K562 (cell line): ENCODE measurements around the gene ENPP7. TPM values are rescaled to one million over a fixed set of nuclear protein-coding genes. Genes with fewer than 3 reads are reported as not detected.
A peak's percentile ranks its signal among the peaks of the same experiment; 100 is the strongest.

Experiments used
- ATAC-seq: fragments of 200-7000 bp; cut with Tn5 transposase; 3 replicates; pipeline ENCODE4 v1.9.1; 2020; ENCODE audit warnings: moderate library complexity
- BruUV-seq: library from RNA; stranded (reverse); fragments of 400-500 nt; replicated peaks from 2 replicates; lab custom pipeline; 2021; lab: Mats Ljungman, UMichigan
- CTCF ChIA-PET: fragments of 300-600 bp; formaldehyde crosslinking; extraction: SDS; loops from one replicate; lab custom pipeline; 2021; ENCODE audit warnings: low intra/inter-chr PET ratio; lab: Yijun Ruan, JAX
- POLR2A ChIA-PET: fragments of 300-600, 350-650 bp; sonication (Branson Sonifier 250); formaldehyde crosslinking; extraction: SDS; loops from one replicate; lab custom pipeline; 2021; ENCODE audit warnings: antibody characterized with exemption, inconsistent platforms; lab: Yijun Ruan, JAX
- DNase-seq, 4 experiments: peaks; one replicate each; pipeline versions ENCODE4 v3.0.0 to v3.0.0-alpha.2; 2011 to 2018; ENCODE audit warnings: low spot score in 3 of 4, mixed read lengths in 3 of 4; ENCODE audit errors: extremely low read depth in 1 of 4
- FAIRE-seq: peaks from 2 replicates; lab custom pipeline; 2011; peaks lifted over from hg19 to GRCh38; lab: Jason Lieb, UNC
- H2AFZ ChIP-seq: 2 replicates; pipeline ENCODE4 v1.6.0; 2011; ENCODE audit warnings: low read depth, low read length, control low read depth, inconsistent platforms
- H3K27ac ChIP-seq: fragments of 200-600 bp; 3 replicates; pipeline ENCODE4 v1.8.0; 2011; ENCODE audit warnings: low read depth, mild to moderate bottlenecking, control low read depth, inconsistent platforms, low read length, moderate library complexity, mixed read lengths; ENCODE audit errors: extremely low read depth
- H3K27me3 ChIP-seq, 2 experiments: fragments of 300-600 bp in 1 of 2; 2 replicates in 1 of 2; 3 replicates in 1 of 2; pipeline versions ENCODE4 v1.6.0 to v1.8.0; 2011; ENCODE audit warnings: inconsistent platforms in 2 of 2, low read length in 2 of 2, mild to moderate bottlenecking in 1 of 2, mixed read lengths in 1 of 2, moderate library complexity in 1 of 2; ENCODE audit not compliant: control insufficient read depth in 2 of 2, insufficient read depth in 2 of 2
- H3K36me3 ChIP-seq: fragments of 300-600 bp; 3 replicates; pipeline ENCODE4 v1.8.0; 2011; ENCODE audit warnings: mild to moderate bottlenecking, low read length, inconsistent platforms; ENCODE audit not compliant: control insufficient read depth, insufficient read depth
- H3K4me1 ChIP-seq, 2 experiments: fragments of 200-600 bp in 1 of 2; replicated peaks in 1 of 2; 2 replicates in 1 of 2; 3 replicates in 1 of 2; pipeline versions ENCODE4 v1.5.1 to v1.8.0; 2011; ENCODE audit warnings: inconsistent platforms in 2 of 2, low read length in 2 of 2, mild to moderate bottlenecking in 1 of 2, mixed read lengths in 1 of 2, moderate library complexity in 1 of 2; ENCODE audit not compliant: control insufficient read depth in 2 of 2, insufficient read depth in 2 of 2
- H3K4me2 ChIP-seq: 2 replicates; pipeline ENCODE4 v1.6.1; 2011; ENCODE audit warnings: low read length, control low read depth, inconsistent platforms, mixed read lengths; ENCODE audit not compliant: insufficient read depth
- H3K4me3 ChIP-seq: fragments of 200-600 bp; sonication (generic), shearing (Covaris generic); 2 replicates; pipeline ENCODE4 v1.5.1; 2016; ENCODE audit warnings: control low read depth, inconsistent platforms
- H3K79me2 ChIP-seq: fragments of 200-600 bp; 3 replicates; pipeline ENCODE4 v1.8.0; 2011; ENCODE audit warnings: low read length, inconsistent platforms; ENCODE audit not compliant: control insufficient read depth, insufficient read depth
- H3K9ac ChIP-seq, 2 experiments: 2 replicates each; pipeline versions ENCODE4 v1.6.0 to v1.6.1; 2011; ENCODE audit warnings: low read depth in 2 of 2, low read length in 2 of 2, control low read depth in 1 of 2, inconsistent platforms in 1 of 2, mild to moderate bottlenecking in 1 of 2, mixed read lengths in 1 of 2; ENCODE audit not compliant: insufficient read depth in 1 of 2
- H3K9me1 ChIP-seq: one replicate; pipeline ENCODE4 v1.6.0; 2011; ENCODE audit warnings: inconsistent platforms, mild to moderate bottlenecking, low read length, moderate library complexity; ENCODE audit not compliant: control insufficient read depth, insufficient read depth
- H3K9me3 ChIP-seq: replicated peaks from 2 replicates; pipeline ENCODE4 v1.5.1; 2011; ENCODE audit warnings: low read depth, low read length, inconsistent platforms; ENCODE audit not compliant: control insufficient read depth, insufficient read depth
- H4K20me1 ChIP-seq: replicated peaks from 2 replicates; pipeline ENCODE4 v1.6.1; 2011; ENCODE audit warnings: low read length, inconsistent platforms, mixed read lengths; ENCODE audit not compliant: control insufficient read depth, insufficient read depth
- BDP1 ChIP-seq: IDR thresholded peaks from 3 replicates; pipeline ENCODE4 v1.6.1; 2011; ENCODE audit not compliant: insufficient read length, insufficient read depth
- HNRNPK ChIP-seq: fragments of 200-400 bp; formaldehyde crosslinking; IDR thresholded peaks from one replicate; pipeline ENCODE4 v1.6.1; 2018; ENCODE audit warnings: mild to moderate bottlenecking, low read depth, low read length; ENCODE audit not compliant: poor library complexity, severe bottlenecking
- NFIC ChIP-seq: fragments of 450-650 bp; IDR thresholded peaks from 2 replicates; pipeline ENCODE4 v1.6.1; 2017; ENCODE audit warnings: mild to moderate bottlenecking, inconsistent platforms
- NONO ChIP-seq, 2 experiments: fragments of 200-400 bp in 1 of 2; fragments of 450-650 bp in 1 of 2; formaldehyde crosslinking in 1 of 2; IDR thresholded peaks; 2 replicates each; pipeline ENCODE4 v1.6.1; 2017; ENCODE audit warnings: low read depth in 2 of 2, mild to moderate bottlenecking in 2 of 2, moderate library complexity in 2 of 2, low read length in 1 of 2
- STAG1 ChIP-seq: sonication (generic); formaldehyde crosslinking; IDR thresholded peaks from 2 replicates; pipeline ENCODE4 v1.5.0; 2020; ENCODE audit warnings: missing genetic modification reagents, borderline replicate concordance
- ZNF445 ChIP-seq: fragments of 250-450 bp; sonication (Bioruptor Pico); IDR thresholded peaks from 2 replicates; pipeline ENCODE4 v1.4.0; 2020; ENCODE audit warnings: low read depth, mild to moderate bottlenecking, moderate library complexity
- ZNF589 ChIP-seq: fragments of 200-800 bp; sonication (Bioruptor generic); IDR thresholded peaks from 2 replicates; pipeline ENCODE4 v1.6.1; 2016; ENCODE audit warnings: low read depth, missing genetic modification characterization, missing compliant biosample characterization
- ZSCAN32 ChIP-seq: fragments of 450-650 bp; formaldehyde crosslinking; IDR thresholded peaks from 2 replicates; pipeline ENCODE4 v1.4.0; 2020; ENCODE audit warnings: mild to moderate bottlenecking, moderate library complexity
- WGBS: fragments of 100-300 bp; shearing (Covaris generic); methylation state at CpG from one replicate; pipeline ENCODE4 v1.1.6; 2016; ENCODE audit warnings: low coverage, mixed read lengths; ENCODE audit not compliant: insufficient coverage; ENCODE audit errors: missing lambda C conversion rate; 5-methylcytosine and 5-hydroxymethylcytosine counted together
- in situ Hi-C: fragments of 300-500 bp; cut with MboI; formaldehyde crosslinking; loops from 4 replicates; pipeline ENCODE4 v1.15.0; 2018; ENCODE audit warnings: inconsistent platforms, mixed read lengths
- intact Hi-C: fragments of 100-400 bp; cut with micrococcal nuclease; formaldehyde crosslinking; loops from 2 replicates; pipeline ENCODE4 v1.14.2; 2022
- polyA plus RNA-seq, 8 experiments: library from polyadenylated mRNA; depleted of rRNA in 4 of 8; stranded (reverse) in 5 of 8; unstranded in 3 of 8; fragments of >200 nt; fragmentation: Nextera tagmentation in 2 of 8; fragmentation: Illumina TruSeq in 1 of 8; extraction: Ambion mirVana in 2 of 8; extraction: Trizol in 1 of 8; gene quantifications; 2 replicates each; pipeline versions ENCODE4 v1.2.1 to v1.2.3, GENCODE V29; 2011 to 2014; ENCODE audit warnings: inconsistent platforms in 1 of 8, missing spikeins in 1 of 8
- total RNA-seq, 7 experiments: library from RNA; depleted of rRNA in 6 of 7; stranded (reverse); fragments of >200 nt in 6 of 7; fragmentation: Illumina TruSeq in 2 of 7; extraction: Trizol in 2 of 7; gene quantifications; 2 replicates each; pipeline versions ENCODE4 v1.2.1 to v1.2.3, GENCODE V29; 2011 to 2021; ENCODE audit warnings: low replicate concordance in 1 of 7
- TF ChIP-seq, protein P1 (sequence below): IDR thresholded peaks from 3 replicates; pipeline ENCODE4 v1.6.1; 2011; ENCODE audit warnings: borderline replicate concordance, mild to moderate bottlenecking; ENCODE audit not compliant: insufficient read length, insufficient read depth

ENPP7 gene
- total and polyA plus RNA-seq, 9 of the 15 experiments (the other 6 are each of a cell fraction or from before 2014, with no cell fraction given) = not detected

DNA sequence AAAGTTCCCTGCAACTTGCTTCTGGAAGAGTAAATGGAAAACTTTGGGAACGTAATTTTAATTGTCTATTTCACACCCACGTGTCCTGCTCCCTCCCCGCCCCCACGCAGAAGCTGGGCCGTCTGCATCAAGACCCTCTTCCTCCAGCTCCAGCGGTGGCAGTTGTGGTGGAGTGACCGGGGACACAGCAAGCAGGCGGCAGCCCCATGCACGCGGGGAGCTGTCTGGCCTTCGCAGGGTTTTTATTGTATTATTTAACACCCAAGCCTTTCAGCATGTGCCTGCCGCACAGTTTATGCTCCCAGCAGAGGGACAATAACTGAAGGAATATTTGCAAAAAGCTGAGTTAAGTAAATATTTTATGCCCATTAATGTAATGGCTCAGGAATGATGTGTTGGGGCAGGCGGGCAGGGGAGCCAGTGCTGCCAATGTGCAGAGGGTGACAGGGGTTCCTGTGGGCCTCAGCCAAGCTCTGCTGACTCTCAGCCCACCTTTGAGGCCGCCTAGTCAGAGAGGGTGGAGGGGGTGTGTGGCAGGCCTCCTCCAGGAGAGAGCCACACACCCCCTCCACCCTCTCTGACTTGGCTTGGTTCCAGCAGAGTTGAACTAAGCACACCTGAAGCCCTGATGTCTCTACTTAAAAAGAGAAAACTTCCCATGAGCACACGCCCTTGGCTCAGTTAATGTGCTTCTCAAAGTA is 32.4 kb upstream of the ENPP7 start:
- H4K20me1 ChIP-seq = peaks cover 4% of the 10 kb centered on the region
- ChIA-PET CTCF (no interaction called here), POLR2A (no interaction called here)
- no peak overlapping the region for H3K27ac ChIP-seq
- H3K4me2 ChIP-seq = no peak overlapping the region
- no peaks in the 10 kb centered on the region for H3K79me2 ChIP-seq
- BruUV-seq = no TSS peak
- intact Hi-C loops = no loop called here
- DNase-seq (peak in 1 of 4 experiments; percentile 29), FAIRE-seq (no peak), ATAC-seq (no peak)
- H3K27me3 ChIP-seq = peaks cover 24 to 50% of the 10 kb centered on the region in 2 experiments; a peak in 4 of 5 replicates
- no peak overlapping the region for H2AFZ ChIP-seq
- no peak overlapping the region for H3K4me3 ChIP-seq
- H3K4me1 ChIP-seq = peaks cover 0 to 14% of the 10 kb centered on the region in 2 experiments; a peak in 2 of 5 replicates
- TF ChIP-seq ZNF589 (no peak), NFIC (peak; percentile 62)
- H3K36me3 ChIP-seq = no peaks in the 10 kb centered on the region
- peaks cover 2% of the 10 kb centered on the region for H3K9me1 ChIP-seq
- in situ Hi-C loops = no loop called here
- no peak overlapping the region; a peak in 1 of 4 replicates for H3K9ac ChIP-seq
- WGBS = 4% methylated on average over 15 of the region's 15 CpGs
- H3K9me3 ChIP-seq = no peaks in the 10 kb centered on the region

DNA sequence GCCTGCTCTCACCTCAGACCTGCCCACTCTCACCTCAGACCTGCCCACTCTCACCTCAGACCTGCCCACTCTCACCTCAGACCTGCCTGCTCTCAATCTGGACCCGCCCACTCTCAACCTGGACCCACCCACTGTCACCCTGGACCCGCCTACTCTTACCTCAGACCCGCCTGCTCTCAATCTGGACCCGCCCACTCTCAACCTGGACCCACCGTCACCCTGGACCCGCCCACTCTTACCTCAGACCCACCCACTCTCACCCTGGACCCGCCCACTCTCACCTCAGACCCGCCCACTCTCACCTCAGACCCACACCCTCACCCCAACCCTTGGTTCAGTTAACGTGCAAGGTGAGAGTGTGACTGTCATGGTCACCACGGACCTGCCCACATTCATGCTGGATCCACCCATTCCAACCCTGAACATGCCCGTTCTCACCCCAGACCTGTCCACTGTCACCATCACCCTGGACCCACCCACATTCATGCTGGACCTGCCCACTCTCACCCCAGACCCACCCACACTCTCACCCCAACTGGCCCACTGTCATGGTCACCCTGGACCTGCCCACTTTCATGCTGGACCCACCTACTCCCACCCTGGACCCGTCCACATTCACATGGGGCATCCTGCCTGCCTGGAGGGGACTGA is 31.2 kb upstream of the ENPP7 start:
- 2% methylated on average over 8 of the region's 12 CpGs for WGBS
- H3K9me3 ChIP-seq = no peaks in the 10 kb centered on the region
- H3K79me2 ChIP-seq = no peaks in the 10 kb centered on the region
- no TSS peak for BruUV-seq
- H4K20me1 ChIP-seq = peaks cover 4% of the 10 kb centered on the region
- peak; percentile 82 for ATAC-seq
- peaks cover 0 to 14% of the 10 kb centered on the region in 2 experiments; a peak in 2 of 5 replicates for H3K4me1 ChIP-seq
- TF ChIP-seq, protein P1, sequence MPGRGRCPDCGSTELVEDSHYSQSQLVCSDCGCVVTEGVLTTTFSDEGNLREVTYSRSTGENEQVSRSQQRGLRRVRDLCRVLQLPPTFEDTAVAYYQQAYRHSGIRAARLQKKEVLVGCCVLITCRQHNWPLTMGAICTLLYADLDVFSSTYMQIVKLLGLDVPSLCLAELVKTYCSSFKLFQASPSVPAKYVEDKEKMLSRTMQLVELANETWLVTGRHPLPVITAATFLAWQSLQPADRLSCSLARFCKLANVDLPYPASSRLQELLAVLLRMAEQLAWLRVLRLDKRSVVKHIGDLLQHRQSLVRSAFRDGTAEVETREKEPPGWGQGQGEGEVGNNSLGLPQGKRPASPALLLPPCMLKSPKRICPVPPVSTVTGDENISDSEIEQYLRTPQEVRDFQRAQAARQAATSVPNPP = no peak
- TF ChIP-seq HNRNPK = no peak
- no peak for TF ChIP-seq NONO (IDR thresholded peaks at IDR 0.05; ENCODE audit: low read depth in 2 of 2, low read length in 1 of 2)
- no peak for TF ChIP-seq ZSCAN32 (CRISPR knock-in tag)
- TF ChIP-seq STAG1 (CRISPR knock-in tag) = no peak
- TF ChIP-seq ZNF445 = no peak
- no peak for TF ChIP-seq BDP1
- TF ChIP-seq, all 486 proteins: peak for 0
- FAIRE-seq (no peak), DNase-seq (peak in 2 of 4 experiments; percentile 55 to 58)
- in situ Hi-C loops (no loop called here), intact Hi-C loops (loop anchor here (10.0 kb wide), 1 partner anchor 295 kb away; no protein-coding TSS in a partner anchor)
- Histone ChIP-seq H3K27ac (no peak overlapping the region), H2AFZ (no peak overlapping the region), H3K9me1 (peaks cover 2% of the 10 kb centered on the region), H3K4me2 (no peak overlapping the region), H3K27me3 (peaks cover 23 to 53% of the 10 kb centered on the region in 2 experiments; a peak in 4 of 5 replicates), H3K36me3 (no peaks in the 10 kb centered on the region), H3K4me3 (no peak overlapping the region), H3K9ac (no peak overlapping the region)
- ChIA-PET CTCF (no interaction called here), POLR2A (interaction anchor here (0.6 kb wide), 1 partner anchor 555 kb away, joined by 3 read pairs; no protein-coding TSS in a partner anchor)
